ENCODE results near the gene HSPA12A.

Gene HSPA12A

GRCh38 chr10:116690356-116691322 is 51.7 kb downstream of the HSPA12A start:
- peak; percentile 18 for DNase-seq

DNA sequence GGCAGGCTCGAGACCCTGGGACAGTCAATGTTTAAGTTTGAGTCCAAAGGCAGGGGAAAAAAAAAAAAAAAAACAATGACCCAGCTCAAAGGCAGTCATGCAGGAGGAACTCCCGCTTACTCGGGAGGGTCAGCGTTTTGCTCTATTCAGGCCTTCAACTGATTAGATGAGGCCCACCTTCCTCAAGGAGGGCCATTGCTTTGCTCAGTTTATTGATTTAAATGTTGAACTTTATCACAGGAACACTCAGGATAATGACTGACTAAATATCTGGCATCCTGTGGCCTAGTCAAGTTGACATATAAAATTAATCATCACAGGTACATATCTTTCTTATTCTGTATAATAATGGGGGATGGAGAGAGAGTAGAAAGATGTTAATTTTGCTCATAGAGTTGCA is 52.6 kb downstream of the HSPA12A start:
- no peak for DNase-seq

- DNase-seq: no peak
These were observed 53.4 kb downstream of the HSPA12A start for GRCh38 chr10:116688741-116689495.

- no peak for DNase-seq
These were observed 54.1 kb downstream of the HSPA12A start for GRCh38 chr10:116688241-116688711.

GRCh38 chr10:116687633-116688032 is 54.7 kb downstream of the HSPA12A start:
- no peak for DNase-seq

DNA sequence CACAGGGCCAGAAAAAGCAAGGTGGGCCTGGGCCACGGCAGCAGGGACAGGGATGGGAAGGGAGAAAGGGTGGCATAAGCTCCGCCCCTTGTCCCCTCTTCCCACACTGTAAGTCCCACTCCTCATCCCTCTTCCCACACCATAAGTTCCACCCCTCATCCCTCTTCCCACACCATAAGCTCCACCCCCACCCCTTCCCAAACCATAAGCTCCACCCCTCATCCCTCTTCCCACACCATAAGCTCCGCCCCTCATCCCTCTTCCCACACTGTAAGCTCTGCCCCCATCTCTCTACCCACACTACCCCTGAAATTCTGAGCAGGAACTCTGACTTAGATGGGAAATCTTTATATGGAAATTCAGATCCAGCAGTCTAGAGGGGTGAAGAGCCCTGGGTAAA is 55.7 kb downstream of the HSPA12A start:
- no peak for DNase-seq

DNA sequence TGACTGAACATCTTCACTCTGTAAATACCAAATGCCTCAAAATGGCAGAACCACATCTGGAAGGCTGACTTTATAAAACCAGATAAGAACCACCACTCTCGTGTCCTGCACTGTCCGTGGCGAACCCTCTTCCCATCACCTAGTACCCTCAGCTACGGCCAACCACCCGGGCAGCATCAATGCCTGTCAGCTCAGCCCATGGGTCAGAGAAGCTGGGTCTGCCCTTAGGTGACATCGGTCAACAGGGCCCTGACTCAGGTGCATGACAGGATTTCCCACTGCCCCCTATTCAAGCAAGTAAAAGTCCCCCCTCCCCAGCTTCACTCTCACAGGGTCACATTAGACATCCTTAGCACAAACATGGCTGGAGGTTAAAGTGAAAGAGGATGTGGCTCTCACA is 56.6 kb downstream of the HSPA12A start:
- no peak for DNase-seq

- DNase-seq: no peak
These were observed 57.6 kb downstream of the HSPA12A start for GRCh38 chr10:116684781-116685180.

- no peak for DNase-seq
These were observed 58.5 kb downstream of the HSPA12A start for GRCh38 chr10:116683821-116684220.

DNA sequence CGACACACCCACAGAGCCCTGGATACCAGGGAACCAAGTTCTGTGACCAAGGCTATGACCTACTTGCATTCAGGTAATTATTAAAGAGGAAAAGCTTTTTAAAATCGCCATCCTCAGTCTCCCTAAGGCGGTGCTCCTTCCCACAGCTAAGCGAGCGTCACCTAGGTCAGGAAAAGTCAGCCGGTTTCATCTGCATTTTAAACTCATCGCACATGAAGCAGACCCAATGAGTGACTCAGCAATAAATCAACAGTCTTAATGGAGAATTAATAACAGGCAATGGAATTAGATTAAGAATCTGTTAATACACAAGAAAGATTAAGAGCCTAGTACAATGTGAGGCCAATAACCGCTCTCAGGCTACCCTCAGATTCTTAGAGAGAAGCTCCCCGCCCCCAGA is 59.2 kb downstream of the HSPA12A start:
- DNase-seq: no peak

DNA sequence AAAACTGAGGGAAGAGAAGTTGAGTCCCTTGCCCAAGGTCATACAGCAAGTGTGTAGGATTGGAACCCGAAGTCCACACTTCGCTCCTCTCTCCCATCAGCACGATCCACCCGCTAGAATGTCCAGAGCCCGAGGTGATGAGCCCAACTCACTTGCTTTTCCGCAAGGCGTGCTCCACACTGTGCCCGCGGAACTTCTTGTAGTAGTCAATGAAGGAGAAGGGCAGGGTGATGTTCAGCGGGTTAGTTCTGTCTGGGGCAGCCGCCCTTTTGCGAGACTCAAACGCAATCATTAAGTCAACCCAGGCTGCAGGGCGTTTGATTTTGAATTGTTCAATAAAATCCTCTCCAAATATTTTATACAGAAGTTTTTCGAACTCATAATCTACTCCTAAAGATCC is 63.0 kb downstream of the HSPA12A start:
- no peak for DNase-seq

- DNase-seq: no peak
These were observed 65.7 kb downstream of the HSPA12A start for GRCh38 chr10:116676633-116677032.

- no peak for DNase-seq
These were observed 66.2 kb downstream of the HSPA12A start for GRCh38 chr10:116676118-116676517.

DNA sequence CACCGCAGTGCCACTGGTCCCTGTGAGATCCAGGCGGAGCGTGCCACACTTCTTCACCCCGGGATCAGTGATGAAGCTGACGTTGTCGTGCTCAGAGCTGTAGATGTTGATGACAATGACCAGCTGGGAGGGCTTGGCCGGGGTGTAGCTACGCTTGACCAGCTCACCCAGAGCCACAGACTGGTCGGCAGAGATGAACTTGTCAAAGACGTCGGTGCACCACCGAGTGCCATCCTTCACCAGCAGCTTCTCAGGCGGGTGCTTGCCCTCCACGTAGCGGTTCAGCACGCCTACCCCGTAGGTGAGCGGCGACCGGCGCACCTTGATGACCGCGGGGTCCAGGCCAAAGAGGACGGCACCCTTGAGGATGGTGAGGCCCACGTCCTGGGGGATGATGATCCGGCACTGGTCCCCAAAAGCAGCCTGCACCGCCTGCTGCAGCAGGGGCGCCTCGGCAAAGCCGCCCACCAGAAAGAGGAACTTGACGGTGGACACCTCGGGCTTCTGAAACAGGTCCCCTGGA is 67.4 kb downstream of the HSPA12A start:
- DNase-seq: no peak

DNA sequence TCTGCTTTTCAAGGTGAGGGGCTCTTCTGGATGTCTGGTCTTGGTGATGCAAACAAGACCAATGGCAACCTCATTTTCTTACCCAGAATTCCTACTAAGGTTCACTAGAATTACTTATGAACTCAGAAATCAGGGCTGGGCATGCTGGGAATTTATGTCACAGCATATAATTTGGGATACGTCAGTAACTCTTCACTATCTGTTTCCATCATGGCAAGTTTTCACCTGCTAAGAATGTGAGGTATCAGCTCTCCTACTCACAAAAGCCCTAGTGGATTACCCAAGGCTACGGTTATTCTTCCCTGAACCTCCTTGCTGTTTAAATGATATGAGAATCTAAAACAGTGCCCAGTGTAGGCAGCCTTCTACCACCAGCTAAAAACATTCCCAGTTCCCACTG is 68.5 kb downstream of the HSPA12A start:
- no peak for DNase-seq

DNA sequence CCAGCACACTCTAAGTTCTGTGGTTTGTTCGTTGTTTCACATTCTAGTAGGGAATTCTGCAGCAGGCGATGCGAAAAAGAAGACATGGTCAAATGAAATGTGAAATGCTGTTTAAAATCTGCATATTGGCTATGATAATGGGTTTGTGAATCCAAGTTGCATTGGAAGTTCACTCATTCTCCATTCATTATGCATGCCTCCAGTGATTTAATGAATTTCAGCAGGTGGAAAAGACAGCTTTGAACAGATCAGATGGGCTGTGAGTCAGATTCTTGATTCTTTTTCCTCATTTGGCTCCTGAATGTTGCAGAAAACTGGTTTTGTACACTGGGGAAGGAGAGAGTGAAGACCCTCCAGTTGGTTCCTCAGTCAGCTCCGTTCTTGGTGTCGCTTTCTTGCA is 69.5 kb downstream of the HSPA12A start:
- DNase-seq: no peak

DNA sequence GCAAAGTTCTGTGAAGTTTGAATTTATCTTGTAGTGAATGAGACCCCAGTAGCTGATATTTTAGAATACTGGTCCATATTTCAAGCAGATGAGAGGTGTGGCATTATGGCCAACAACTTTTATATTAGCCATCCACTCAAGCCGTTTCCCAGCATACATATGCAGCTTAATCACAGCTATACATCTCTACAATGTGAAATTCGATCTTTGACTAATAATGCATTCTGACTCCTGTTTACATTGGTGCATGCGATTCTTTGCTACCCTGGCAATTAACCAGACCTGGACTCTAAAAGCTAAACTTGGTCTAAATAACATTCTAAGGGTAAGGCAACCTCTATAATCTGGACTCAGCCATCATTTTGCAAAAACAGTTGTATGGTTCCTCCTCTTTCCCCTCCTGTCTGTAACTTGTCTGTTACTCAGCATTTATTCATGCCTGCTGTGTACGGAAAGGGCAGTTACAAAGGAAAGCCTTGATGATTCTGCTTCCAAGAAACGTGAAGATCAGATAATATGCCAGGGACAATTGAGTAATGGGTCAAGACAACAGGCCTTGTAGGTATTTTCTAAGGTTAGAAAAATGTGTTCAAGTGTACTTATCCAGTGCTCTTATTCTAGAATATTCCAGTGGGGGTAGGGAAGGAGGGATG is 71.0 kb downstream of the HSPA12A start:
- DNase-seq: no peak

- DNase-seq: no peak
These were observed 71.7 kb downstream of the HSPA12A start for GRCh38 chr10:116670706-116671105.

GRCh38 chr10:116669832-116670644 is 72.3 kb downstream of the HSPA12A start:
- no peak for DNase-seq

DNA sequence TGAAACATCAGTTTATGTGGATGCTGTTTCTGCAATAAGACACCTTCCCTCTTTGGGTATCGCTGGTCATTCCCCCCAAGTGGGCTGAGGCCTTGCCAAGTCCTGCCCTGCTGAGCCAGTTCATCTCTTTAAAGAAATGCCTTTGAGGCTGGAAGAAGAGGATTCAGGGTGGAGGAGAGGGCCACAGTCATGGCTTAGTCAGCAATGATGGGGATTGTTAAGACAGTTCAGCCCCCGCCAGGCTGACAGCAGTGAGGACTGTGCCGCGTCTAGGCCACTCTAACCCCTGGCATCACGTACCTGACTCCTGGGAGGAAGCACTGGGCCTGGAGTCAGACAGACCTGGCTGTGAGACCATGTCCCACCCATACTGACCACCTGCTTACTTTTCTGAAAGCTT is 73.3 kb downstream of the HSPA12A start:
- no peak for DNase-seq

DNA sequence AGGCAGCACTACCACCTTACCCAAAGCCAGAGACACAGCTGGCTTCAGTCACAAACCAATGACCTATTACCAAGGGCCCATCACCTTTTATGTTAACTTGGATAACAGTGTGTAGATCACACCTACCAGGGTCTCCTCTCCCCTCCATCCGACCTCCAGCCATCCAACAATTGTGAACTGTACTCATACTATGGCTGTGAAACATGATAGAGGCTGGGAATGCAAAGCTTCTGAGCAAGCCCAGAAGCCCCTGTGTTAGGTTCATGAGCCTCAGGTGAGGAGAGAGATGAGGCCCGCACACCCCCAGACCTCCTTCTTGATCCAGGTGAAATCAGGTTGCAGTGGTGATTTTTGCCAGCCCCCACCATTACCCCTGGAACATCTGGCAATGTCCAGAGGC is 73.9 kb downstream of the HSPA12A start:
- DNase-seq: no peak

DNA sequence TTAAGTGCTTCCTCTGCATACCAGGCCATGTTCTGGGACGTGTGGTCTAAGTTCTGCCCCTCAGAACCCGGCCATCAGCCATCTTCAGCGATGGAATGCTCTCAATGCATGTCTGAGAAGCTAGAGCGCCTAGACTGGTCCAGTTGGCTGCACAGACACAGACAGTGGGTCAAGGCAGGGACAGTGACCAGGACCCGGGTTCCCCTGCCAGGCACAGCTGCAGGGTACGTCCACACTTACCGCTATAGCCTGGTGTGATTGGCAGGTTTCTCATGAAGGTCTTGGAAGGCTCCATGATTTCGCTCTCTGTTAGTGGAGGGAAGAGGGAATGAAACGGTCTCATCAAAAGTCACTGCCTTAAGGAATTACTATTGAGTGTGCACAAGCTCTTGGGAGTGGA is 74.3 kb downstream of the HSPA12A start:
- DNase-seq: no peak
